Heart left ventricle (tissue), 16 donors: ENCODE results near the gene ZNF697. TPM values are rescaled to one million over a fixed set of nuclear protein-coding genes. Genes with fewer than 3 reads are reported as not detected.
"Not testable (repeated sequence)": the region's sequence is repeated elsewhere in the genome, so short reads cannot be mapped to it uniquely, and the experiment has no call there.

Source experiments
- ATAC-seq, 4 donors: fragments of 200-7000 bp; cut with Tn5 transposase; one replicate each; pipeline ENCODE4 v1.9.1; 2020 to 2022; ENCODE audit warnings: moderate library complexity in 4 of 4, mild to moderate bottlenecking in 3 of 4, moderate number of reproducible peaks in 1 of 4
- DNase-seq, 5 donors: peaks; one replicate each; pipeline ENCODE4 v3.0.0-alpha.2; 2020
- H3K27ac ChIP-seq, 12 donors: fragments of 200-600 bp; sonication (generic) in 4 of 12; one replicate each; pipeline versions ENCODE4 v1.5.0 to v1.8.0; 2016 to 2022; ENCODE audit warnings: mild to moderate bottlenecking in 2 of 12
- H3K27me3 ChIP-seq, 9 donors: fragments of 200-600 bp; sonication (generic) in 2 of 9; one replicate each; pipeline versions ENCODE4 v1.5.1 to v1.8.0; 2016 to 2022; ENCODE audit warnings: mild to moderate bottlenecking in 3 of 9
- H3K36me3 ChIP-seq, 9 donors: fragments of 200-600 bp; sonication (generic) in 2 of 9; one replicate each; pipeline versions ENCODE4 v1.5.0 to v1.8.0; 2018 to 2022; ENCODE audit warnings: mild to moderate bottlenecking in 2 of 9
- H3K4me1 ChIP-seq, 12 donors: fragments of 200-600 bp; sonication (generic) in 4 of 12; one replicate each; pipeline versions ENCODE4 v1.5.0 to v1.8.0; 2016 to 2022; ENCODE audit warnings: mild to moderate bottlenecking in 3 of 12
- H3K4me3 ChIP-seq, 12 donors: fragments of 200-600 bp; sonication (generic) in 4 of 12; one replicate each; pipeline versions ENCODE4 v1.5.0 to v1.8.0; 2017 to 2022; ENCODE audit warnings: mild to moderate bottlenecking in 9 of 12, moderate library complexity in 4 of 12
- H3K9me3 ChIP-seq, 12 donors: fragments of 200-600 bp; sonication (generic) in 4 of 12; one replicate each; pipeline versions ENCODE4 v1.5.0 to v1.8.0; 2016 to 2022; ENCODE audit warnings: mild to moderate bottlenecking in 1 of 12
- CTCF ChIP-seq, 12 donors: fragments of 200-600 bp; sonication (generic) in 4 of 12; IDR thresholded peaks; one replicate each; pipeline versions ENCODE4 v1.5.0 to v1.8.0; 2018 to 2022; ENCODE audit warnings: antibody characterized with exemption in 12 of 12, mild to moderate bottlenecking in 5 of 12
- POLR2A ChIP-seq, 2 donors: fragments of 450-650 bp; IDR thresholded peaks; one replicate each; pipeline ENCODE4 v1.6.1; 2017; ENCODE audit warnings: antibody characterized with exemption in 2 of 2, mild to moderate bottlenecking in 2 of 2, moderate library complexity in 2 of 2
- WGBS, 4 donors: extraction: QIAGEN DNeasy Blood & Tissue Kit in 2 of 4; methylation state at CpG; one replicate each; pipeline versions ENCODE4 v1.1.5 to v1.1.7; 2013 to 2018; 5-methylcytosine and 5-hydroxymethylcytosine counted together
- intact Hi-C, 10 donors: fragments of 100-400 bp; cut with DNase I; formaldehyde crosslinking; loops; one replicate each; pipeline versions ENCODE4 v1.11.1 to v1.14.2; 2022
- long read RNA-seq, 3 donors: library from polyadenylated mRNA; unstranded; transcript quantifications; one replicate each; pipeline ENCODE4 v2.0.0, GENCODE V29; 2020 to 2021
- polyA plus RNA-seq, 2 donors: library from polyadenylated mRNA; stranded (reverse); fragments of 200-250 nt; gene quantifications; one replicate each; pipeline ENCODE4 v1.2.3, GENCODE V29; 2013
- total RNA-seq, 9 donors: library from RNA; depleted of rRNA in 2 of 9; stranded (reverse); fragments of >200 nt in 2 of 9; fragmentation: NEBNext Ultra II Directional in 3 of 9; extraction: Animal tissue kit (Norgen Biotek cat#: 25700) in 3 of 9; gene quantifications; one replicate each; pipeline versions ENCODE4 v1.1.0 to v1.2.4, GENCODE V29; 2016 to 2023
- donor health status: ischemic (EF 13 %, LVEDD 7.1; RV severe dilation, severe dysfunction).
- donor health status: healthy with polysubstance abuse.
- donor health status: DM: no; HTN: yes; CAD: no.
- donor health status: DM: no; HTN: no; CAD: no.
- donor health status: ischemic (EF 25% LVEDD 6.9; RV normal size, moderate dysfunction).
- donor health status: ischemic (EF 25% LVEDD 5.7; RV mildly dilated, moderate dysfunction).
- donor health status: healthy.
- donor health status: DM: yes; HTN: yes; CAD: no.
- donor health status: ischemic (EF 35%, LVEDD 5.7; RV mildly dilated, moderate dysfunction).
- donor health status: nonischemic (EF 11% LVEDD 7.7; RV severe dilation, severe dysfunction).
- donor health status: DM: yes; HTN: yes; CAD: no.
- donor health status: PGD.
- donor health status: ischemic (EF 29% LVEDD 5.4; RV normal size, mild dysfunction).
- donor health status: nonischemic (EF 23%, LVEDD 6.1; RV moderate dilation, normal function).

ZNF697 gene
- total RNA-seq (10 to 100 TPM in 6 of 9 donors, 1 to 10 TPM in 3; 7.8 to 14.0 (median 10.9) TPM), polyA plus RNA-seq (1 to 10 TPM; 2.8 to 6.9 TPM)
- long read RNA-seq, donor 1, partial matches to known transcripts, result 0 of 4 reads
- long read RNA-seq, donor 1, other reads (novel, unspliced or antisense), result 4 of 4 reads
- long read RNA-seq, donor 2, partial matches to known transcripts, result 0 of 1 reads
- long read RNA-seq, donor 2, other reads (novel, unspliced or antisense), result 1 of 1 reads
- long read RNA-seq, donor 3, partial matches to known transcripts, result 0 of 1 reads
- long read RNA-seq, donor 3, other reads (novel, unspliced or antisense), result 1 of 1 reads

GRCh38 chr1:119647734-119648619, at the start of gene ZNF697:
ZNF697 (minus strand) TSS chr1:119648266; CDS start chr1:119626100, 22,166 bp downstream.
- Histone ChIP-seq H3K9me3 (no peaks in the 10 kb centered on the region), H3K27me3 (peaks cover 0 to 7% (median 0%) of the 10 kb centered on the region in 9 donors), H3K27ac (peak within 1 kb of the TSS; percentile 78 to 97 (median 91)), H3K4me3 (peak within 1 kb of the TSS; percentile 58 to 99 (median 94)), H3K4me1 (peaks cover 0 to 38% (median 14%) of the 10 kb centered on the region in 12 donors), H3K36me3 (no peaks in the 10 kb centered on the region)
- ATAC-seq (peak; percentile 97 to 98 (median 98)), DNase-seq (peak; percentile 98 to 99 (median 98))
- intact Hi-C loops, result loop anchor here in 6 of 10 donors (1.0 to 2.0 kb wide), 5 partner anchors 15 to 21 kb away; no protein-coding TSS in a partner anchor
- 0 to 1% (median 0%) methylated on average over 24 to 81 of the region's 81 CpGs for WGBS, 4 donors
- TF ChIP-seq POLR2A (IDR thresholded peaks at IDR 0.05), result peak in 1 of 2 donors; percentile 87
- peak in 5 of 12 donors; percentile 18 to 29 (median 26) for TF ChIP-seq CTCF (IDR thresholded peaks at IDR 0.05)

- H3K9me3 ChIP-seq, result peaks cover 0 to 17% (median 3%) of the 10 kb centered on the region in 12 donors
- H3K4me1 ChIP-seq, result no peaks in the 10 kb centered on the region
- no peak for TF ChIP-seq POLR2A (IDR thresholded peaks at IDR 0.05)
- no peak for TF ChIP-seq CTCF (IDR thresholded peaks at IDR 0.05)
- no peak overlapping the region for H3K4me3 ChIP-seq
- ATAC-seq, result no peak
- no peaks in the 10 kb centered on the region for H3K36me3 ChIP-seq
- WGBS, 4 donors, result 76 to 88% (median 85%) methylated on average over 3 of the region's 3 CpGs
- intact Hi-C loops, result no loop called here
- no peak overlapping the region for H3K27ac ChIP-seq
- DNase-seq, result no peak
- peaks cover 0 to 4% (median 0%) of the 10 kb centered on the region in 9 donors for H3K27me3 ChIP-seq
Measured at GRCh38 chr1:119697598-119697997, 49.5 kb upstream of the ZNF697 start.

- intact Hi-C loops, ATAC-seq: not testable (repeated sequence)
- 64 to 90% (median 84%) methylated on average over 4 of the region's 4 CpGs for WGBS, 4 donors
Measured at GRCh38 chr1:119696863-119697262, 48.8 kb upstream of the ZNF697 start.

GRCh38 chr1:119689511-119689910, 41.4 kb upstream of the ZNF697 start:
- H3K9me3 ChIP-seq, result peaks cover 0 to 9% (median 0%) of the 10 kb centered on the region in 12 donors
- no peaks in the 10 kb centered on the region for H3K4me1 ChIP-seq
- H3K36me3 ChIP-seq, result no peaks in the 10 kb centered on the region
- no peaks in the 10 kb centered on the region for H3K27me3 ChIP-seq
- ATAC-seq, result no peak
- intact Hi-C loops, result no loop called here
- H3K27ac ChIP-seq, result no peak overlapping the region
- TF ChIP-seq POLR2A (IDR thresholded peaks at IDR 0.05) (no peak), CTCF (IDR thresholded peaks at IDR 0.05) (no peak)
- H3K4me3 ChIP-seq, result no peak overlapping the region
- DNase-seq, result no peak

More at GRCh38 chr1:119696863-119697262, 48.8 kb upstream of the ZNF697 start:
- not testable (repeated sequence) for H3K36me3 ChIP-seq, DNase-seq, H3K27me3 ChIP-seq, H3K27ac ChIP-seq, H3K4me3 ChIP-seq, H3K4me1 ChIP-seq
- H3K9me3 ChIP-seq, result peaks cover 0 to 16% (median 3%) of the 10 kb centered on the region in 12 donors
